SIG-M5 (cell line): Measurements from ENCODE around the gene PRADC1.
"Not testable (repeated sequence)": the region's sequence is repeated elsewhere in the genome, so short reads cannot be mapped to it uniquely, and the experiment has no call there.

Source experiments
- DNase-seq: peaks from one replicate; lab custom pipeline; 2025; lab: John Stamatoyannopoulos, UW

Gene PRADC1

GRCh38 chr2:73202156-73203054 lies 30.6 kb downstream of the PRADC1 start, which contains the start of gene NOTO:
Gene NOTO (plus strand): TSS chr2:73202574. CDS start chr2:73202667, 93 bp downstream.
- no peak for DNase-seq

- not testable (repeated sequence) for DNase-seq
Observed at GRCh38 chr2:73200281-73200680, 32.8 kb downstream of the PRADC1 start.

DNA sequence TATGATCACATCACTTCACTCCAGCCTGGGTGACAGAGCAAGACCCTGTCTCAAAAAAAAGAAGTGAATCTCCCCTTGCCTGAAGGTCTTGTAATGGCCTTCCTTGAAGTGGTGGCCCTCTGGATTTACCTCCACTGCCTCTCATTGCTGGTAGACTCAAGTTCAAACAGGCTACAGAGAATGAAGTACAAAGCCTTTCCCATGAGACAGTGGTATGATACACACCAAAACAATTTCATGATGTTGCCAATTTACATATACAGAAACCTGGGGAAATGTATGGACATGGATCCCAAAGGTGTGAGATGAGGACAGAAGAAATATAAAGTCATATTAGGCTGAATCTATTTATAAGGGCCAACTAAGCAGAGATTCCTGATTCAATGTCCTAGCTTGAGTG lies 35.5 kb downstream of the PRADC1 start:
- DNase-seq, result no peak

- no peak for DNase-seq
Observed at GRCh38 chr2:73187549-73187948, 45.5 kb downstream of the PRADC1 start.

DNA sequence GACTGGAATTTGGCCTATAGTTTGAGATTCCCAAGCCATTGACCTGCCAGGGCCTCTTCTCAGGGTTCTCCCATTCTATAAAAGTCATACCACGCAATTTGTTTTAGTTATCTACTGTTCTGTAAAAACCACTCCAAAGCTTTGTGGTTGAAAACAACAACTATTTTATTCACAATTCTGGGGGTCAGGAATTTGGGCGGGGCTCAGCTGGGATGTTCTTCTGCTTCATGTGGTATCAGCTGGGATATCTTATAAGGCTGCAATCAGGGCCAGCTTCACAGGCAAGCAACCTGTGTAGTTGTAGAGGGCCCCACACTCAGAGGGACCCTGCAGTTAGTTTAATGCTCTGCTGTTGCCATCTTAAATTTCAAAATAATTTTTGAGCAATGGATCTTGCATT lies 47.1 kb downstream of the PRADC1 start:
- DNase-seq, result no peak
